ENCODE measurements around the gene BRD1. TPM values are rescaled to one million over a fixed set of nuclear protein-coding genes. Genes with fewer than 3 reads are reported as not detected.

The BRD1 gene
- total RNA-seq, 2 donors from 2014 or later, result 32.1 to 61.5 TPM

DNA sequence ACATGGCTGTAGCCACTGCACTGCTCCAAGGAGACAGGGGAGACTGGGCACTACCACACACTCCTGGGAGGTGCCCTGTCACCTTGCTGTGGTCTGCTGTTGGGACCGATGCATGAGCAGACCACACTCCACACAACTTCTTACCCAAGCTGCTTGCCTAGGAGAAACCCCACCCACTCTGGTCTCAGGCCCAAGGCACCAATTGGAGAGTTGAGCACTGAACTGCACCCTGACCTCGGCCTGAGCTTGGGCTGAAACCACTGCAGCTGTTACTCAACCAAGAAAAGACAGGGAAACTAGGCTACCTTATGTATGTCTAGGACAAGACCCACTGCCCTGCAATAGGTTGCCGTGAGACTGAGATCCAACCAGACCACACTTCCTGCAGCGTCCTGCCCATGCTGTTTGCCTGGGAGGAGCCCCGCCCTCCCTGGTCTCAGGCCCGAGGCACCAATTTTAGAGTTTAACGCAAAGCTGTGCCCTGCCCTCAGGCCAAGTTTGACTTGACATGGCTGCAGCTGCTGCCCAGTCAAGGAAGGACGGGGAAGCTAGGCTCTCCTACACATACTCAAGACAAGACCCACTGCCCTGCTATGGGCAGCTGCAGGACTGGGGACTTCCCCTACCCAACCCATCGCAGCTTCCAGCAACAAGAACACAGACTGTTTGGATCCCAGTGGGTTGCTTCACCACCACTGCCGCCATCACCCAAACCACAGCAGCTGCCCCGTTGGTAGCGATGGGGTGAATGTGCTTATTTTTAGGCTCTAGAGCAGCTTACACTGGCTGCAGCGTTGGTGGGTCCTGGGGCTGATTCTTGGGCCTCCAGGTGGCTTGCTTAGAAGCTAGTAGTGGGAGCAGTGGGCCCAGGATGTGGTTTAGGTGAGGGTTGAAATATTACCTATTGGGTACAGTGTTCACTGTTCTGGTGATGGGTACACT is 66.8 kb downstream of the BRD1 start:
- Histone ChIP-seq H3K4me3 (no peak overlapping the region), H3K9me3 (no peaks in the 10 kb centered on the region), H3K27ac (no peak overlapping the region), H3K27me3 (replicated peaks; ENCODE audit: insufficient read depth) (no peaks in the 10 kb centered on the region), H3K36me3 (no peaks in the 10 kb centered on the region), H3K4me1 (ENCODE audit: control insufficient read depth in 1 of 2, low read depth in 2 of 2) (no peaks in the 10 kb centered on the region)
- DNase-seq (ENCODE audit: low spot score) (no peak), ATAC-seq (ENCODE audit: insufficient number of reproducible peaks, low FRiP score, low read depth) (no peak)
- TF ChIP-seq, protein P1, sequence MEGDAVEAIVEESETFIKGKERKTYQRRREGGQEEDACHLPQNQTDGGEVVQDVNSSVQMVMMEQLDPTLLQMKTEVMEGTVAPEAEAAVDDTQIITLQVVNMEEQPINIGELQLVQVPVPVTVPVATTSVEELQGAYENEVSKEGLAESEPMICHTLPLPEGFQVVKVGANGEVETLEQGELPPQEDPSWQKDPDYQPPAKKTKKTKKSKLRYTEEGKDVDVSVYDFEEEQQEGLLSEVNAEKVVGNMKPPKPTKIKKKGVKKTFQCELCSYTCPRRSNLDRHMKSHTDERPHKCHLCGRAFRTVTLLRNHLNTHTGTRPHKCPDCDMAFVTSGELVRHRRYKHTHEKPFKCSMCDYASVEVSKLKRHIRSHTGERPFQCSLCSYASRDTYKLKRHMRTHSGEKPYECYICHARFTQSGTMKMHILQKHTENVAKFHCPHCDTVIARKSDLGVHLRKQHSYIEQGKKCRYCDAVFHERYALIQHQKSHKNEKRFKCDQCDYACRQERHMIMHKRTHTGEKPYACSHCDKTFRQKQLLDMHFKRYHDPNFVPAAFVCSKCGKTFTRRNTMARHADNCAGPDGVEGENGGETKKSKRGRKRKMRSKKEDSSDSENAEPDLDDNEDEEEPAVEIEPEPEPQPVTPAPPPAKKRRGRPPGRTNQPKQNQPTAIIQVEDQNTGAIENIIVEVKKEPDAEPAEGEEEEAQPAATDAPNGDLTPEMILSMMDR (IDR thresholded peaks at IDR 0.05), result no peak

DNA sequence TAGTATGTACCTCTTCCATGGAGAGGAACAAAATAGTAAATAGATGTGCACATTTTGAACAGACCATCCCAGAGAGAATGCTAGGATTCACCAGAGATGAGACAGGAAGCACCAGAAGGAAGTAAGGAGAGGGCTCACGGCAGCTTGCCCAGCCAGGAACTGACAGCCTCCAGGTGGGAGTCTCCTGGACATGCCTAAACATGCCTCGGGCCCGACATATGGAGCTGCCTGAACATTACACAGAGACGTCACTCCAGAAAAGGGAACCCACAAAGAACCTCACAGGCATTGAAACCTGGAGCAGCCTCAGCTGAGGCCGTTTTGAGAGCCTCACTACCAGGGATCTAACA is 67.4 kb downstream of the BRD1 start:
- TF ChIP-seq, protein P1 (IDR thresholded peaks at IDR 0.05), result no peak
- ATAC-seq (ENCODE audit: insufficient number of reproducible peaks, low FRiP score, low read depth), result no peak
- no peak for DNase-seq (ENCODE audit: low spot score)
- Histone ChIP-seq H3K27me3 (replicated peaks; ENCODE audit: insufficient read depth) (no peaks in the 10 kb centered on the region), H3K4me1 (ENCODE audit: control insufficient read depth in 1 of 2, low read depth in 2 of 2) (no peaks in the 10 kb centered on the region), H3K9me3 (no peaks in the 10 kb centered on the region), H3K4me3 (no peak overlapping the region), H3K27ac (no peak overlapping the region), H3K36me3 (no peaks in the 10 kb centered on the region)

DNA sequence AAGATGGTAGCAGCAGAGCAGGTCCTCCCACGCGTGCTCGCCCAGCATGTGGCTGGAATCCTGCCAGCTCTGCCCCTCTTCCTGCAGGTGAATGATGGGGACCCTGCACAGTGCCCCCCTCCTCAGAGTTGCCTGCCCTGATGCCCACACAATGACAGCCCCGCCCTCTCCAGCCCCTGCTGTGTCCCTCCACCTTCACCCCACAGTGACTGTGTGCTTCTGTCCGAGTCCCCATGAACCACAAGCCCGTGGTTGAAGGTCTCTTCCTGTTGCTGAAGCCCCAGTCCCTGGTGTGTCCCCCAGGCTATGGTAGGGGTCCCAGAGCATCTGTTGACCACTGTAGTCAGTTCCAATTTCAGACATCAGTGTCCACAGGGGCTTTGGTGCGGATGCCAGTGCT is 71.0 kb downstream of the BRD1 start:
- Histone ChIP-seq H3K27ac (no peak overlapping the region), H3K36me3 (no peaks in the 10 kb centered on the region), H3K4me1 (ENCODE audit: control insufficient read depth in 1 of 2, low read depth in 2 of 2) (no peaks in the 10 kb centered on the region), H3K4me3 (no peak overlapping the region), H3K27me3 (replicated peaks; ENCODE audit: insufficient read depth) (no peaks in the 10 kb centered on the region), H3K9me3 (no peaks in the 10 kb centered on the region)
- TF ChIP-seq, protein P1 (IDR thresholded peaks at IDR 0.05), result no peak
- DNase-seq (ENCODE audit: low spot score), result no peak
- no peak for ATAC-seq (ENCODE audit: insufficient number of reproducible peaks, low FRiP score, low read depth)

DNA sequence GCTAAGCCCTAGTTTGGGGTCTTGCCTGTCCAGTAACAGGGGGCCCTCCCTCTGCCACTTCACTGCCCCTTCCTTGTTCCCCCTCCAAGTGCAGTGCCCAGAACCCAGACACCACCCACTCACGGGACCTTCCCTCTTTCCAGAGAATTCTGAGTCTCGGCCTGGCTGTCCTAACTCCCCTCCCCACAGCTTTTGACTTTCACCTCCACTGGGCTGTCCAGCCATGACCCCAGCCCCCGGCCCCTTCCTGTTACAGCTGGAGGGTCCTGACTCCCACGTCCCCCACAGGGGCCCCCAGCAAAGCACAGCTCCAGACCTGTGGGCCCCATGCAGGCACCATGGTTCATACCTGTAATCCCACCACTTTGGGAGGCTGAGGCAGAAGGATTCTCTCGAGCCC is 71.5 kb downstream of the BRD1 start:
- Histone ChIP-seq H3K4me3 (no peak overlapping the region), H3K9me3 (no peaks in the 10 kb centered on the region), H3K36me3 (no peaks in the 10 kb centered on the region), H3K4me1 (ENCODE audit: control insufficient read depth in 1 of 2, low read depth in 2 of 2) (no peaks in the 10 kb centered on the region), H3K27me3 (replicated peaks; ENCODE audit: insufficient read depth) (no peaks in the 10 kb centered on the region), H3K27ac (no peak overlapping the region)
- no peak for DNase-seq (ENCODE audit: low spot score)
- ATAC-seq (ENCODE audit: insufficient number of reproducible peaks, low FRiP score, low read depth), result no peak
- TF ChIP-seq, protein P1 (IDR thresholded peaks at IDR 0.05), result no peak

DNA sequence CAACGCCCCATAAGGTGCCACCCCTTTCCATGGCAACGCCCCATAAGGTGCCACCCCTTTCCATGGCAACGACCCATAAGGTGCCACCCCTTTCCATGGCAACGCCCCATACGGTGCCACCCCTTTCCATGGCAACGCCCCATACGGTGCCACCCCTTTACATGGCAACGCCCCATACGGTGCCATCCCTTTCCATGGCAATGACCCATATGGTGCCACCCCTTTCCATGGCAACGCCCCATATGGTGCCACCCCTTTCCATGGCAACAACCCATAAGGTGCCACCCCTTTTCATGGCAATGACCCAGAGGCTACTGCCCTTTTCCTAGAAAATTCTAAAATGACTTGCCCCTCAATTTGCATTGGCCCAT is 72.1 kb downstream of the BRD1 start:
- H3K27ac ChIP-seq, result no peak overlapping the region
- no peaks in the 10 kb centered on the region for H3K9me3 ChIP-seq
- ATAC-seq (ENCODE audit: insufficient number of reproducible peaks, low FRiP score, low read depth) (no peak), DNase-seq (ENCODE audit: low spot score) (no peak)
- TF ChIP-seq, protein P1 (IDR thresholded peaks at IDR 0.05), result no peak
- H3K36me3 ChIP-seq, result no peaks in the 10 kb centered on the region
- H3K27me3 ChIP-seq (replicated peaks; ENCODE audit: insufficient read depth), result no peaks in the 10 kb centered on the region
- H3K4me1 ChIP-seq (ENCODE audit: control insufficient read depth in 1 of 2, low read depth in 2 of 2), result no peaks in the 10 kb centered on the region
- H3K4me3 ChIP-seq, result no peak overlapping the region
